NCI-H1092 (cell line): ENCODE measurements around the gene AP3S2.
"Not testable (repeated sequence)": the region's sequence is repeated elsewhere in the genome, so short reads cannot be mapped to it uniquely, and the experiment has no call there.

Experiments used
- DNase-seq: peaks from one replicate; lab custom pipeline; 2025; lab: John Stamatoyannopoulos, UW

AP3S2 gene

DNA sequence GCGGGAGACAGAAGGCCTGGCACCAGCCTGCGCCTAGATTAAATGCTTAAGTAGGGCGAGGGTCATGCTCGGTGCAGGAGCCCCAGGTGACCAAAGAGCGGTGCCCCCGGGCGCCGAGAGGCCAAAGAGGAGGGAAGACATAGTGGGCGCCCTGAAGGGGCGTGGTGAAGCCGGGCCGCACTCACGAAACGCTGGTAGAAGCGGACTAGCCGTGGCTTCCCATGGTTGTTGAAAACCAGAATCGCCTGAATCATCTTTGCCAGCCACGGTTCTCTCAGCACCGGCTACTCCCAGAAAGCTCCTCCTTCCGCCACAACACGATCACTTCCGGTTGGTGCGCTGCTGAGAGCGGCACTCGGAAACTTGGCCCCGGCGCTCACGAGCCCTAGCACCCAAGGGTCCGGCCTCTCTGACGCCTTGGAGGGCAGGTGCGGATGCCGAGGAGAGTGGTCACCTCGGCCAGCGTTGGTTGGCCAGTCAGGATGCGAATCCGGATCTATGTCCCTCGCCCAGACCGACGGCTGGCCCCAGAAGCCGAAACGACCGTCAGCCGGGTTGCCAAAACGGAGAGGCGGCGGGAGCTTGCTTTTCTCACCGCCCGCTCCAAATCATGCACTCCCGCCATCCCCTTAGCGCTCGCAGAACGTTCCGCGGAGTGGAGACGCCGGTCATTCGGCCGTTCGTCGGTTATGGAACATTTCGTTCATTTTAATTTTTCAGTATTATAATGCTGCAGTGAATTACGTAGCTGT, at the start of gene AP3S2:
AP3S2 (minus strand) TSS at position 299 of the 752 bp plus-strand sequence; CDS start at position 254, 45 bp downstream.
- peak; percentile 89 for DNase-seq

- DNase-seq = no peak
Measured at GRCh38 chr15:89939910-89940309, 46.1 kb upstream of the AP3S2 start.

GRCh38 chr15:89939377-89939776, 45.6 kb upstream of the AP3S2 start:
- DNase-seq = not testable (repeated sequence)

- no peak for DNase-seq
Measured at GRCh38 chr15:89937365-89938350, 43.9 kb upstream of the AP3S2 start.

GRCh38 chr15:89936786-89937265, 43.0 kb upstream of the AP3S2 start:
- no peak for DNase-seq

DNA sequence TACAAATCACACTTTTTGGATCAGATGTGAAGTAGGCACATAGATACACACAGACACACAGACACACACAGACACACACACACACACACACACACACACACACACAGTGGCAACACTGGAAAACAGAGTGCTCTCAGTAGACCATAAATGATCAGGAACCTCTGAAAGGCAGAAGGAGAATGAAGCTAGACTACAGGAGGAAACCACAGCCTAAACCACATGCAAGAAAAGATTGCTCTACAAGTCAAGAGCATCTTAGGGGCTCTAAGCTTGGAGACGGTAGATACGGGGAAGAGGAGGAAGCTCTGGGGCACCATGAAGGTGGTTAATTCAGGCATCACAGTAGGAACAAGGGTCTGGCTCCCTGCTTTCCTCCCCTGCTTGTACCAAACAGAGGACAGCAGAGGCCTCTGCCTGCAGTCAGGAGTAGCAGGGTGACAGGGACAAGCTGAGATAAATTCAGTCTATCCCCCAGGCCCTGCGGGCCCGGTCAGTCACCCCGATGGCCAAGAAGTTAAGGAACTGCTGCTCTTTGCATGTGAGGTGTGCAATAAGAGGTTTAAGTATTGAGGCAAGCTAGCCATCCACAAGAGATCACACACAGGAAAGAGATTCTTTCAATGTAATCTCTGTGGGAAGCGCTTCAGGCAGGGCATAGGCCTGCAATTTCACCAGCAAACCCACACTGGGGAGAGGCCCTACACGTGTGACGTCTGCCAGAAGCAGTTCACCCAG, 42.4 kb upstream of the AP3S2 start:
- DNase-seq = no peak

GRCh38 chr15:89932880-89933279, 39.1 kb upstream of the AP3S2 start:
- DNase-seq = no peak

- DNase-seq = no peak
Measured at GRCh38 chr15:89928421-89928820, 34.6 kb upstream of the AP3S2 start.

DNA sequence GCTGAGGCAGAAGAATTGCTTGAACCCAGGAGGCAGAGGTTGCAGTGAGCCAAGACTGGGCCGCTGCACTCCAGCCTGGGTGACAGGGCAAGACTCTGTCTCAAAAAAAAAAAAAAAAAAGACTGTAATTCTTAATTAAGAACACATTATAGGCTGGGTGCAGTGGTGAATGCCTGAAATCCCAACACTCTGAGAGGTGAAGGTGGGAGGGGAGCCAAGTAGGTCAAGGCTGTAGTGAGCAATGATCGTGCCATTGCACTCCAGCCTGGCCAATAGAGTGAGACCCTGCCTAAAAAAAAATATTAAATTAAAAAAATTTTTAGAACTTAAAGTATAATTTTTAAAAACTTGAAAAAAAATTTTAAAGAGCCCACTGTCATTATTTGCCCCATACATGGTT, 32.4 kb upstream of the AP3S2 start:
- no peak for DNase-seq

GRCh38 chr15:89917442-89918101, 23.8 kb upstream of the AP3S2 start:
- no peak for DNase-seq

- no peak for DNase-seq
Measured at GRCh38 chr15:89916660-89917059, 22.9 kb upstream of the AP3S2 start.

GRCh38 chr15:89912674-89913396, 19.0 kb upstream of the AP3S2 start, which contains the start of gene ARPIN:
TSS of gene ARPIN (minus strand) at chr15:89912952. CDS start at chr15:89912835, 117 bp downstream.
- DNase-seq = no peak

DNA sequence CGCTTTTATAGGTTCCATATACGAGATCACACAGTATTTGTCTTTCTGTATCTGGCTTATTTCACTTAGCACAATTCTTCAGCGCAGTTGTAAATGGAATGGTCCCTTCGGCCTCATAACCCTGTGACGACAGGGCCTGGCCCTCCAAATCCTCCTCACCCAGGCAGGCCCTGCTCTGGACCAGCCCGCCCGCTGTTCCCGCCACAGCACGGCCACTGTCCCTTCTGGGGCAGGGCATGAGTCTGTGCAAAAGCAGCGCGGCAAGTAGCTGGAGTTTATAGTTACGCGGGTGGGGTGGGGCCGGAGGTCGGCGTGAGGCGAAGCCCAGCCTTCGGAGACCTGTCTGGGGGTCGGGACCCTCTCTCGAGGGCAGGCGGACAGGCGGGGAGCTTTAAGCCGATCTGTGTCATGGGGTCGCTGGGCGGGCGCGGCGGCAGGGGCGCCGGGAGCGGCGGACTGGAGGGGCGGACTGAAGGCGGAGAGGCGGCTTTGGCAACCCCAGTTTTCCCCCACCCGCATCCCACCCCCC, 18.4 kb upstream of the AP3S2 start:
- no peak for DNase-seq

DNA sequence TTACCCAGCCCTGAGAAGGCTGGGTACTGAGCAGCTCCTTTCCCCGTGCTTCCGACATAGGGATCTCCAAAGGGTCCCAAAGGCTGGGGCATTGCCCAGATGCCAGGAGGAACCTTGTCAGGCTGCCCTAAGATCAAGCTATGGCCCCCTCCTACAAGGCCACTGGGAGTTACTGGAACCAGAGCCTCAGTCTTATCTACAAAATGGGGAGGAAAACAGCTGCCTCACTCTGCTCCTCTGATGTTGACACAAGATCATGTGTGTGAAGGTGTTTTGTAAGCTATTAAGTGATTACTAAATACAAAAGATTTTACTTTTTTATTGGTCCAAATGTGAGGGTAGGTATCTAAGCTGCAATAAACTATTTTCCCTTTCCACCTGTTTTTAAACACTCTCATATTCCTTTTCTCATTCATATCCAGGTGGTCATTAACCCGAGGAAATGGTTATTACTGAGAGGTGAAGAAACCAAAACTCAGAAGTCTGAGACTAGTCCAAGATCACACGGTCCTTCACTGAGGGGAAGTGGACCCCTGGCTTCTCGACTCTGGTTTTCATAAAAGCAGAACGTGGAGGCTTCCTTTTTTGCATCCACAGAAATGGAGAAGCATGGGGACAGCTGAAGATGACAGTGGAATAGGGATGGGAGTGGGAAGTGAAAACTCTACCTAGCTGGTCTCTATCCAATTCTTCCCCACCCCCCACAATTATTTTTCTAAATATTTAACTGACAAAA, 17.3 kb upstream of the AP3S2 start:
- DNase-seq = no peak

DNA sequence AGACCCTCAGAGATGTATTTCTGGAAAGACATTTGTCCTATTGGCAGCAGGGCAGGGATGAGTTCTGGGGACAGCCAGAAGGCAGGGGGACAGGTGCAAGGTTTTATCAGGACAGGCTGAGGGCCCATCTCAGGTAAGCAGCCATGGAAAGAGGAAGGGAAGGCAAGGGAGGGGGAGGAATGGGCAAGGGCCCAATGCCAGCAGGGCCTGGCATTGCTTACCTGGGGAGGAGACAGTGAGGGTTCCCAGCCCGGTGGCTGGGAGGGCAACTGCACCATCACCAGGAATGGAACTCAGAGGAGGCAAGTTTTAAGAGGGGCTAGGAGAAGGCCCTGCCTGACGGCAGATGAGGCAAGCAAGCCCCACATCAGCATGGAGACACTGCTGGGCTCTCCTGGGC, 15.8 kb upstream of the AP3S2 start:
- no peak for DNase-seq

- DNase-seq = no peak
Measured at GRCh38 chr15:89908226-89908625, 14.4 kb upstream of the AP3S2 start.

GRCh38 chr15:89907289-89907688, 13.5 kb upstream of the AP3S2 start:
- DNase-seq = no peak

- DNase-seq = no peak
Measured at GRCh38 chr15:89905846-89906378, 12.1 kb upstream of the AP3S2 start.

GRCh38 chr15:89904519-89904918, 10.7 kb upstream of the AP3S2 start:
- no peak for DNase-seq

DNA sequence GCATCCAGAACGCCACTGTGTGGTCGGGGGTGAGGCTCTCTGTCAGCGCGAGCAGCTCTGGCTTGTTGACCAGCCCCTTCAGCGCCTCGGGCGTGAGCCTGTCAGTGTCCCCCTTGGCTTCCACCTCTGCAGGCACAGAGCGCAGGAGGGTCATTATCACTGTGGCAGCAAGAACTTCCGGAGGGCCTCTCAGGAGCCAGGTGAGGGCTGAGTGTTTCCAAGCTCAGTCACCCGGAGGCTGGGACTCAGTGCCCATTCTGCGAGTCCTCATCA, 10.0 kb upstream of the AP3S2 start:
- no peak for DNase-seq
